Measurements from ENCODE around the gene ADAT2.

DNA sequence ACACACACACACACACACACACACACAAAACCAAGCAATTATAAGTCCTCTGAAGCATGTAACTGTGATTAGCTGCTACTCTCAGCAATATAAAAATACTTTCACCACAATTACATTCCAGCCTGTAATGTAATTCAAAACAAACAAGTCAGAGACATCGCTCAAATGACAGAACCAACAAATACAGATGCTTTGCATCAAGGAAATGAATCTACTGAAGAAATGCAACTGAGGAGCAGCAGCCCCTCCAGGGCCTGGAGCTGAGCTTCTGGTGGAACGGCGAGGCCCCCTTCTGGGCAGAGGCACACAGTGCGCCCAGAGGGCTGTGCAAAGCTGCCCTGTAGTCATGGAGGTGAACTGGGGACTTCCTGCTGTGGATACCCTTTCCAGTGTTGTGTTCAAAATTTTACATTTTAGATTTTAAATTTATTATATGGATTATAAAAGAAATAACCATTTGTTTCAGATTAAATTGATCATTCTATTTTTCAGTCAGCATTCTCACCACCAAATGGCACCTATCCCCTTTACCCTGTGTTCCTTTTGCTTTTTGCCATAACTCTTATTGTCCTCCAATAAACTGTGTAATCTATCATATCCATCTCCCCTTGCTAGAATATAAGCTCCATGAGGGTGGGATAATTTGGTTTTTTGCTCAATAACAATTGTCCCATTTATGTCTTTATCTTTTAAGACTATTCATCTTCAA, 23.2 kb downstream of the ADAT2 start:
- TF ChIP-seq, protein P1, sequence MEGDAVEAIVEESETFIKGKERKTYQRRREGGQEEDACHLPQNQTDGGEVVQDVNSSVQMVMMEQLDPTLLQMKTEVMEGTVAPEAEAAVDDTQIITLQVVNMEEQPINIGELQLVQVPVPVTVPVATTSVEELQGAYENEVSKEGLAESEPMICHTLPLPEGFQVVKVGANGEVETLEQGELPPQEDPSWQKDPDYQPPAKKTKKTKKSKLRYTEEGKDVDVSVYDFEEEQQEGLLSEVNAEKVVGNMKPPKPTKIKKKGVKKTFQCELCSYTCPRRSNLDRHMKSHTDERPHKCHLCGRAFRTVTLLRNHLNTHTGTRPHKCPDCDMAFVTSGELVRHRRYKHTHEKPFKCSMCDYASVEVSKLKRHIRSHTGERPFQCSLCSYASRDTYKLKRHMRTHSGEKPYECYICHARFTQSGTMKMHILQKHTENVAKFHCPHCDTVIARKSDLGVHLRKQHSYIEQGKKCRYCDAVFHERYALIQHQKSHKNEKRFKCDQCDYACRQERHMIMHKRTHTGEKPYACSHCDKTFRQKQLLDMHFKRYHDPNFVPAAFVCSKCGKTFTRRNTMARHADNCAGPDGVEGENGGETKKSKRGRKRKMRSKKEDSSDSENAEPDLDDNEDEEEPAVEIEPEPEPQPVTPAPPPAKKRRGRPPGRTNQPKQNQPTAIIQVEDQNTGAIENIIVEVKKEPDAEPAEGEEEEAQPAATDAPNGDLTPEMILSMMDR (IDR thresholded peaks at IDR 0.05; ENCODE audit: low read depth, low read length): peak; percentile 95
- TF ChIP-seq POLR2A (IDR thresholded peaks at IDR 0.05; ENCODE audit: extremely low read depth, insufficient read length): no peak
